Esophagus mucosa (tissue), 1 donor: ENCODE data around the gene PLCG1. TPM values are rescaled to one million over a fixed set of nuclear protein-coding genes. Genes with fewer than 3 reads are reported as not detected.
"Not testable (repeated sequence)": the region's sequence is repeated elsewhere in the genome, so short reads cannot be mapped to it uniquely, and the experiment has no call there.

Experiments
- ATAC-seq: fragments of 200-7000 bp; cut with Tn5 transposase; one replicate; pipeline ENCODE4 v1.9.1; 2020
- total RNA-seq: library from RNA; stranded (reverse); gene quantifications from one replicate; pipeline ENCODE4 v1.2.4, GENCODE V29; 2023
- donor health status: DM: yes; HTN: yes; CAD: no.

Gene PLCG1
- 27.1 TPM for total RNA-seq

DNA sequence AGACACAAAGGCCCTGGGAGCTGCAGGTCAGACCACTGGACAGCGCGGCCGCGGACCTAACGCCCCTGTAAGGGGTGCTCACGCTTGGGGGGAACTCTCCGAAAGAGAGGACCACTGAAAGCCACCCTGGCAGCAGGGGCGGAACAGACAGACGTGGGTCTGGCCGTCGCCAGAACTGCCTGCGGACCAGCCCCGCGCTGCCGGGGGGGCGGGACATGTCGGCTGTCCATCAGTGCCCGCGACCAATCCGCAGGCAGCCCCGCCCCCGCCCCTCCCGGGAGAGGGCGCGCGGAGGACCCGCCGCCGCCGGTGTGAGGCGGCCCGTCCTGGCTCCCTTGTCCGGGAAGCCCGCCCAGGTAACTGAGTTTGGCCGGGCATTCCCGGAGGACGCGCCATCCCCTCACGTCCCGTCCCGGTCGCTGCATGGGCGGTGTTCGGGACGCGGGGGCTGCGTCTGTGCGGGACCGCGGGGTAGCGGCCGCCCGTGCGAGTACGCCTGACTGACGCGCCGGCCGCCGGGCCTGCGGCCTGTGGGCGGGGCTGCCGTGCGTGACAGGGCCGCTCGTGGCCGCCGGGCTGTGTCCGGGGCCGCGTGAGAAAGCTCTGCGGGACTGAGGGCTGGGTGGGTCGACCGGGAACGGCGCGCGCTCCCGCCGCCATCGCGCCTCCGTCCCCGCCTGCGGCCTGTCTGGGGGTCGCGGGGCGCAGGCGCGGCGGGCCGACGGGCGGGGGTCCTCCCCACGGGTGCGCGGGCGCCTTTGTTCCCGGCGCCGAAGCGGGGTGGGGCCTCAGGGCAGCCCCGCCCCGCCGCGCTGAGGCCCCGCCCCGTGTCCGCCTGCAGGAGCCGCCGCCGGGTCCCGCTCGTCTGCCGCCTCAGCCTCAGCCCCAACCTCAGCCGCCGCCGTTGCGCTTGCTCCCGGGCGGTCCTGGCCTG, at the start of gene PLCG1:
TSS of gene PLCG1 (plus strand) at position 864 of the 934 bp plus-strand sequence. CDS start 99 bp downstream, outside the sequence.
- peak; percentile 76 for ATAC-seq

- no peak for ATAC-seq
Measured at GRCh38 chr20:41087777-41088176, 49.6 kb upstream of the PLCG1 start.

- no peak for ATAC-seq
Measured at GRCh38 chr20:41089555-41089954, 47.8 kb upstream of the PLCG1 start.

DNA sequence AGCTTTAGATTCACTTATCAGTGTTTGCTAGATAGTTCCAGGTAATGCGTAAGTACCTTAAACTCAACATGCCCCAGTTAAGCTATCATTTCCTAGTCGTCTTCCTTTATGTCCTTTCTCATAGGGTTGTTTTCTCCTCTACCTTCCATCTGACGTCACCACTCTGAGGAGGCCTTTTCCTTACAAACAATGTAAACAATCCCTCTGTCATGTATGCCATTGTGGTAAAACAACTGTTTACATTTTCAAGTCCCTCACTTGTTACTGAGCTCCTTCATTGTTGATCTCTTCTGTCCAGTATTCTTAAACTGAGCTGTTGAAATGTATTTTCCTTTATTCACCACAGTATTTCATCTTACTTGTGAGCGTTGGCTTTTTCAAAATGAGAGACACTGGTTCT, 45.4 kb upstream of the PLCG1 start:
- no peak for ATAC-seq

GRCh38 chr20:41094353-41095055, 42.8 kb upstream of the PLCG1 start:
- no peak for ATAC-seq

DNA sequence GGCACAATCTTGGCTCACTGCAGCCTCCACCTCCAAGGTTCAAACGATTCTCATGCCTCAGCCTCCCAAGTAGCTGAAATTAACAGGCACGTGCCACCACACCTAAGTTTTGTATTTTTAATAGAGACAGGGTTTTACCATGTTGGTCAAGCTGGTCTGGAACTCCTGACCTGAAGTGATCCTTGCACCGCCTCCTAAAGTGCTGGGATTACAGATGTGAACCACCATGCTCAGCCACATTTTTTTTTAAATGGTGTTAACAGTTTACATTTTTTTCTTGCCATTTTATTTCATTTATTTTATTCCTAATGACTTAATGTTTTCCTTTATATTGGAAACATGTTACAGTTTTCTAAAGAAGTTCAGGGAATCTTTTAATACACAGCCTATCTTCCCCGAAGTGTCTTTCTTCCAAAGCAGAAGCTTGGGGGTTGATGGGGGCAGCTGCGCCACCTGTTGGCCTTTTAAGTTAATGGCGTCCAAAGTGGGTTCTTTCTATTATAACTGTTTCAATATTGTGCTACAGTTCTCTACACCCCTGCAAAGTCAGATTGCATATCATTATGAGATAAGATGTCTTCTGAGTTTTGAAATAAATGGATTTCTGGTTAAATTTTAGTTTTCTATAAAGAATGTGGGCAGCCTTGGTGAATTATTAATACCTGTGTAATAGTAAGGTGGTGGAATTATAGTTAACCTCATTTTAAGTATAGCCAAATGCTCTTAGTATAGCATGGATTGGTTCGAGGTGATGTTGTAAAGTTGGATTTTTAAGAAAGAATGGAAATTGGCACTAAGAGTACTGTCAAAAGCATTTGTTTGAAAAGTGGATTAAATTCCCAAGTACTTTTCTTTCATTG, 42.0 kb upstream of the PLCG1 start:
- ATAC-seq: peak; percentile 42

- ATAC-seq: no peak
Measured at GRCh38 chr20:41098703-41099250, 38.6 kb upstream of the PLCG1 start.

DNA sequence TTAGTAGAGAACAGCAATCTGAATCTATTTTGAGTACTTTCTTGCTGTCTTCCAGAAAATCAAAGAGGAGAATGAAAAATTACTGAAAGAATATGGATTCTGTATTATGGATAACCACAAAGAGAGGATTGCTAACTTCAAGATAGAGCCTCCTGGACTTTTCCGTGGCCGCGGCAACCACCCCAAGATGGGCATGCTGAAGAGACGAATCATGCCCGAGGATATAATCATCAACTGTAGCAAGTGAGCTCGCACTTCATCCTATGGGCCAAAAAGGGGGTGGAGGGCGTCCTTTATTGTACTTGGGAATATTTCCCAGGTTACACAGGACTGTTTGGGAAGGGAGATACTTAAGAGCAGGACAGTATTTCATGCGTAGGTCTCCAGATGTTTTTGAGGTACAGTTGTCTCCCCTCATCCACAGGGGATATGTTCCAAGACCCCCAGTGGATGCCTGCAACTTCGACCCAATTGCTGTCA, 37.3 kb upstream of the PLCG1 start:
- ATAC-seq: no peak

GRCh38 chr20:41101660-41102059, 35.7 kb upstream of the PLCG1 start:
- ATAC-seq: no peak

DNA sequence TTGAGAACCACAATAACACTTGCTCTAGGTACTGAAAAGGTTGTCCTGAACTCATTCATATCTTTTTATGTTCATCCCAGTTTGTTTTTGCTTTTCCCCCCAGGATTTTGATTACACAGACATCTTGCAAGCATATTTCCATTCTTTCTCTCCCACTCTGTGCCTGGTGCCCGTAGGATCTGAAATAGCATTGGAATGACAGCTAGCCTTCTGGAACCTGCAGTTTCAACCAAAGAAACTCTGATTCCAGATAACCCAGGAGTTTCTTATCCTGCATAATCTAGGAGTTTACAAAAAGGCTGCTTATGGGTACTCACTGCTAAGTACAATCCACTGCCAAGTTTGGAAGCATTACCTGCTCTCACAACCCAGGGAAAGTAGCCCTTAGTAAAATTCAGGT, 28.8 kb upstream of the PLCG1 start:
- no peak for ATAC-seq

DNA sequence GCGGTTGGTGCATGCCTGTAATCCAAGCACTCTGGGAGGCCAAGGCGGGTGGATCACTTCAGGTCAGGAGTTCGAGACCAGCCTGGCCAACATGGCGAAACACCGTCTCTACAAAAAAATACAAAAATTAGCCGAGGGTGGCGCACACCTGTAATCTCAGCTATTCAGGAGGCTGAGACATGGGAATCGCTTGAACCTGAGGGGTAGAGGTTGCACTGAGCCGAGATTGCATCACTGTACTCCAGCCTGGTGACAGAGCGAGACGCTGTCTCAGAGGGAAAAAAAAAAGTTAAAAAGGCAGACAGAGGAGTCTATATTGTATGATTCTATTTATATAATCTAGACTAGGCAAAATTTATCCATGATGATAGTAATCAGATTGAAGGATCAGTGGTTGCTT, 27.3 kb upstream of the PLCG1 start:
- ATAC-seq: no peak

- peak; percentile 18 for ATAC-seq
Measured at GRCh38 chr20:41110930-41111577, 26.3 kb upstream of the PLCG1 start.

DNA sequence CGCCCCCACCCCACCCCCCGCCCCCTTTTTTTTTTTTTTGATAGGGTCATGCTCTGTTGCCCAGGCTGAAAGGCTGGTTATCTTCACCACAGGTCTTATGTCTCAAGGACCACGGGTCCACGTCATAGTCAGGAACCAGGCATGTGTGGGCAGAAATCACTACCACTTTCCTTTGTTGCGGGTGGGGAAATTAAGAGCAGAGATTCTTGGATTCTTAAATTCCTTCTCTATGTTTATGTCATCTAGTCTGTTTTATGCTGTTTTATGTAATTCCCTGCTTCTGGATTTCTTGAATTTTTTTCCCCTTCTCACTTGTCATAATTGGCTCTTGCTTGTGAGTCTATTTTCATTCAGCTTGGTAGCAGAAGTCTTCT, 25.8 kb upstream of the PLCG1 start:
- ATAC-seq: no peak

DNA sequence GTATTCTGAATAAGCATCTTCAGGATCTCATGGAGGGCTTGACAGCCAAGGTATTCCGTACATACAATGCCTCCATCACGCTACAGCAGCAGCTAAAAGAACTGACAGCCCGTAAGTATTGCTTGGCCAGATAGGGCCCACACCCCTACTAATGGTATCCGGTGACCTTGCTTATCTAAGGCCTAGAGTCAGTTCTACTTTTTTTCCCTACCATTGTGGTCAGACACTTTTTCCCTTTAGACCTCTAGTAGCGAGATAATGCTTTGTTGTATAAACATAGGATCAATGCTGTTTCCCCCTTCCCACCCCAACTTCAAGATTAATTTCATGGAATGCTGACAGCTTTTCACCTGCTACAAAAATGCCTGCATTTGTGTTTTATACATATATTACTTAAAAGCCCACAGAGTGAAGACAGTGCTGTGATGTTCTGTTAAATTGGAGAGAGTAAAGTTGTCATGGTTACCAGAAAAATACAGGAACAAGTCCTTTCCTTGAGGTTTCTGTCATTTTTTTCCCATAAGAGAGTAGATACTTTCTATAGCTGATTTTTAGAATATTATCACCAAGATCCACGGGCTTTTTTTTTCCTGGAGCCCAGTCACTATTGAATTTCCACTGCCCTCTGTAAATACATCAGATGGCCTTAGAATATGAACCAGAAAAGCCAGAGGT, 20.9 kb upstream of the PLCG1 start:
- ATAC-seq: no peak

GRCh38 chr20:41118159-41118558, 19.2 kb upstream of the PLCG1 start:
- not testable (repeated sequence) for ATAC-seq

- no peak for ATAC-seq
Measured at GRCh38 chr20:41118632-41119031, 18.7 kb upstream of the PLCG1 start.

DNA sequence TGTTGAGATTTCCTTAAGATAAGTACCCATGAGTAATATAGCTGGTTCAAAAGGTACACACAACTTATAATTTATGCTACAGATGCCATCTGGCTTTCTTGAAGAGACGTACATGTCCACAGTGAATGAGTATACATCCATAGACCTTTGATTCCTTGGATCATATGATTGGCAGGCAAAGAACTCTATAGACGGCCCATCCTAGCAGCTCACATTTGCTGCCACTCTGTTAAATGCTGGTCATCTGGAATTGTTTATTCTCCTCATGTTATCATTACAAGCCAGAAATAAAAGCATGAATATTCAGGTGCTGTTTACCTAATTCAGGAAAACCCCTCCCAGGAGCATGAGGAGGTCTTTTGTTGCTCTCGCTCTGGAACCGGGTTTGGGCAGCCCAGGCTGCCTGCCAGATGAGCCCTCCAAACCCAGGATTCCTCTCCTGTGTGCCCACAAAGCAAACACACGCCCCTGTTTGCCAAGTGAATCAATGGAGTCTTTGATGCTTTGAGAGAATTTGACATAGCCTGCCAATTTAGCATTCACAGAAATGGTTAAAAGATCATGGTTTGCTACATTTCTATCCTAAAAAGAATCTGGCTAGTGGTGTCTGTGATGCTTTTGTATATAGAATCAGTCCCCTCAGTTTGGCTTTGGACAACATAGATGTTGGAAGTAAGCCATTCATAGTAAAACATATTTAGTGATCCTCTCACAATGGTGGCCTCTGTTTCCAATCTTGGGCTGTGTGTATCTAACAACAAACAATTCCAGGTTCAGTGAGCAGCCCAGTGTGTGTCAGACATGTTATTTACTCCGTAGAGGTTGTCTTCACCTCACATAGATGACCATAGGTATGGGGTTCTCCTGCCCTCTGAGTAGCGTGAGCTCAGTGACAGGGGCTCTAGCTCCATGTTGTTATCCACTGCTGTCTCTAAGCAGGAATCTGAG, 17.5 kb upstream of the PLCG1 start:
- no peak for ATAC-seq

GRCh38 chr20:41121399-41121798, 15.9 kb upstream of the PLCG1 start:
- ATAC-seq: no peak

DNA sequence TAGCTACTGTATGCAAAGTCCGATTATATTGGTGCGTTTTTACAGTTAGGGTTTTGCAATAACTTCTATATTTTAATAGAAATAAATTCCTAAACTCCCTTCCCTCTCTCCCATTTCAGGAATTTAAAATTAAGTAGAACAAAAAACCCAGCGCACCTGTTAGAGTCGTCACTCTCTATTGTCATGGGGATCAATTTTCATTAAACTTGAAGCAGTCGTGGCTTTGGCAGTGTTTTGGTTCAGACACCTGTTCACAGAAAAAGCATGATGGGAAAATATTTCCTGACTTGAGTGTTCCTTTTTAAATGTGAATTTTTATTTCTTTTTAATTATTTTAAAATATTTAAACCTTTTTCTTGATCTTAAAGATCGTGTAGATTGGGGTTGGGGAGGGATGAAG, 13.7 kb upstream of the PLCG1 start:
- ATAC-seq: no peak

DNA sequence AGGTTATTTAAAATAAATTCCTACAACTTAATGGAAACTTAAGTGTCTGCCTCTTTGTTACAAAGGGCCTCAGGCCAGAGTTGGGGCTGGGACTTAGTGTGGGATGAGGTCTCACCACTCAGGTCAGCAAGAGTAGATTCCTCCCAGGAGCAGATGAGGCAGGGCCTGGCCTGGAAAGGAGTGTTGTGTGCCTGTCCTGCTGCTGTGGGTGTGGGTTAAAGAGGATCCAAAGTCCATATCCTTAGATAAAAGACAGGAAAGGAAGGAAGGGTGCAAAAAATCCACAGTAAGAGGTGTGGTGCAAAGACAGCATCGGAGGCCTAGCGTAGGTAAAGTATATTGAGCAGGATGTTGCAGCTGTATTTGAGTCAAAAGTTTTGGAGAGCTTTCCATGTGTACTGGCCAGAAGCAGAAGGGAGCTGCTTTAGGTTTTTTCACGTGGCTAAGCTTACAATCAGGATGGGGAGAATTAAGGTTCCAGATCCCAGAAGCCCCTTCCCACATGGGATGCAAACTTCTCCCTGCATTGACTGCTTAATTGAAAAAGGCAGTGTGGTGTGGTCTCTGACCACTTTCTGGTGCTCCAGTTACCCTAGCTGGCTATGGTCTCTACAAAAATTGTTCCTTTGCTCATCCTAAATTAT, 12.8 kb upstream of the PLCG1 start:
- no peak for ATAC-seq
